Measurements from ENCODE around the gene GNG3.
"Not testable (repeated sequence)": the region's sequence is repeated elsewhere in the genome, so short reads cannot be mapped to it uniquely, and the experiment has no call there.

GNG3 gene

GRCh38 chr11:62688491-62688890, 19.0 kb upstream of the GNG3 start:
- TF ChIP-seq CTCF (IDR thresholded peaks at IDR 0.05; ENCODE audit: low read depth, low read length), result no peak
- peak overlapping the region; percentile 2 for H3K4me3 ChIP-seq (ENCODE audit: low read depth, low read length)

GRCh38 chr11:62689421-62690183, 17.9 kb upstream of the GNG3 start, which contains the start of gene LRRN4CL:
TSS of gene LRRN4CL (minus strand) at chr11:62689530. CDS start at chr11:62688508, 1,022 bp downstream.
- TF ChIP-seq CTCF (IDR thresholded peaks at IDR 0.05; ENCODE audit: low read depth, low read length), result no peak
- H3K4me3 ChIP-seq (ENCODE audit: low read depth, low read length), result peak within 1 kb of the TSS; percentile 41

DNA sequence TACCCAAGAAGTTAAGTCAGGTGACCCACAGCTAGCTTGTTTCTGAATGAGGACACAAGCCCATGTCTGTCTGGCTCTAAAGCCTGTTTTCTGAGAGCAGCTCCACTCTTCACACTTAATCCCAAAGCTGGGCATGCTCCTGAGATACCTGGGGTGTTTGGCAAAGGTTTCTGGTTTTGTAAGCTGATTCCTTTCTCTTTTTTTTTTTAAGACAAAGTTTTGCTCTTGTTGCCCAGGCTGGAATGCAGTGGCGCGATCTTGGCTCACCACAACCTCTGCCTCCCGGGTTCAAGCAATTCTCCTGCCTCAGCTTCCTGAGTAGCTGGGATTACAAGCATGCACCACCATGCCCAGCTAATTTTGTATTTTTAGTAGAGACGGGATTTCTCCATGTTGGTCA, 13.9 kb upstream of the GNG3 start:
- H3K4me3 ChIP-seq (ENCODE audit: low read depth, low read length), result not testable (repeated sequence)

DNA sequence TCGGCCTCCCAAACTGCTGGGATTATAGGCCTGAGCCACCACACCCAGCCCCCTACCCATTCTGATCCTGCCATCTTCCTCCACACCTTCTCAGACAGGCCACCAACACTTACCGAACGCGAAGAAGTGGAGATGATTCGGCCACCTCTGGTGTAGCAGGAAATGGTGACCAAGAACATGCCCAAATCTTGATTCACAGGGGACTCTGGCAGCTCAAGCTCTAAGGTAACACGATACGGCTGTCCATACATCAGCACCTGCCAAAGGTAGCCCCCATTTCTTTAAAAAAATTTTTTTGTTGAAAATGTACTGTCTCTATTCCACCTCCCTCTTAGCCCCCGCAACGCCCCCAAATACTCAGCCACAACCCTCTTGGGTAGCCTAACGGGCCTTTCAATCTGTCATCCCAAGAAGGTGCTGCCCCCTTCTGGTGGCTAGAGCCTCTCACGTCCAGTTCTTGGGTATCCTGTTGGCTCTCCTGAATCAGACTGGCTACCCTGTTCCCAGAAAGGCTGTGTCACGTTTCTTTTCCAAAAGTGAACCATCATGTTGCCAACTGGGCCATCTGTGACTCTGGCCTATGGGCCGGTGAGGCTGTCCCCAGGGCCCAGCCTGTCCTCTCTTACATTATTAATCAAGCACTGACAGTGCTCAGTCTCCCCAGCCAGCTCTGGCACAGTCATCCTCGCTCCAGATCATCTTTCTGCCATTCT, 12.9 kb upstream of the GNG3 start:
- peak; percentile 79 for TF ChIP-seq CTCF (IDR thresholded peaks at IDR 0.05; ENCODE audit: low read depth, low read length)
- no peak overlapping the region for H3K4me3 ChIP-seq (ENCODE audit: low read depth, low read length)

DNA sequence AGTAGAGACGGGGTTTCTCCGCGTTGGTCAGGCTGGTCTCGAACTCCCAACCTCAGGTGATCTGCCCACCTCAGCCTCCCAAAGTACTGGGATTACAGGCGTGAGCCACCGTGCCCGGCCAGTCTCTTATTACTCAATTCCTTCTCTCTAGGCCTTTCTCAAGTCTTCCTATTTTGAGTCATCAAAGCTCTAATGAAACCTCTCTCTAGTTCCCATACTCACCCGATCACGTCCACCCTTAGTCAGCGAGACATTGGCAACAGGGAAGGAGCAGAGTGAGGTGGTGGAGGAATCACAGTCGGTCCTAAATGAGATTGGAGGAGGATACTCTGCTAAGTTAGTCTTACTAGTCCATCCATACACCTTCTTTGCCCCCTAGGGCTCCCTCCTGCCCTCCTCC, 5.2 kb upstream of the GNG3 start:
- TF ChIP-seq CTCF (IDR thresholded peaks at IDR 0.05; ENCODE audit: low read depth, low read length), result no peak
- H3K4me3 ChIP-seq (ENCODE audit: low read depth, low read length), result no peak overlapping the region

- H3K4me3 ChIP-seq (ENCODE audit: low read depth, low read length), result not testable (repeated sequence)
Observed at GRCh38 chr11:62703921-62704320, 3.6 kb upstream of the GNG3 start.

DNA sequence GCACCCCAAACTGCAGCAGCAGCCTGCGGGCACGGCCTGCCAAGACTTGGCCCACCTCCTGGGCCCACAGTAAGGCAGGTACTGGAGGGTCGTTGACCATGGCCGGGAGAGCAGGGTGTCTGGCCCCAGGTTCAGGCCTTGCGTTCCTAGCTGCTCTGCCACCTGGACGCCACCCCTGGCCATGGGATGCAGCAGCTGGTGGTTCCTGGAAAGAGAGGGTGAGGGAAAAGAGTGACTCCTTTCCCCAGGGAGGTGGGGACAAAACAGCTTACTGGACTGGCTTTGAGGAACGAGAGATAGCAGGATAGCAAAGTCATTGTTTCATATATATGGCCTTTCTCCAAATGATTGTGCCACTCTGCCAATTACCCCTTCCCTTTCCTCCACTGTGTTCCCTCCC, 2.1 kb upstream of the GNG3 start:
- TF ChIP-seq CTCF (IDR thresholded peaks at IDR 0.05; ENCODE audit: low read depth, low read length), result no peak
- peak overlapping the region; percentile 73 for H3K4me3 ChIP-seq (ENCODE audit: low read depth, low read length)

All from WI38 (cell line).